Neural cell (in vitro differentiated cells): ENCODE data around the gene ERGIC3.

Experiments
- CTCF ChIP-seq: fragments of 450-650 bp; IDR thresholded peaks from 2 replicates; pipeline ENCODE4 v1.5.1; 2014; ENCODE audit warnings: antibody characterized with exemption, mild to moderate bottlenecking, moderate library complexity; ENCODE audit not compliant: poor library complexity, severe bottlenecking
- EZH2 ChIP-seq: fragments of 200-600, 300-800 bp; shearing (Covaris generic), sonication (generic); IDR thresholded peaks from 2 replicates; pipeline ENCODE4 v1.6.1; 2014; ENCODE audit warnings: antibody characterized with exemption, low read length, borderline replicate concordance, mild to moderate bottlenecking; ENCODE audit not compliant: insufficient read depth, poor library complexity, severe bottlenecking
- MXI1 ChIP-seq: fragments of 450-650 bp; conservative IDR thresholded peaks from 2 replicates; pipeline ENCODE4 v1.6.1; 2014; ENCODE audit warnings: antibody characterized with exemption, mild to moderate bottlenecking; ENCODE audit not compliant: poor library complexity, severe bottlenecking
- RAD21 ChIP-seq: fragments of 450-650 bp; conservative IDR thresholded peaks from 2 replicates; pipeline ENCODE4 v1.6.1; 2014; ENCODE audit warnings: antibody characterized with exemption, mild to moderate bottlenecking, moderate library complexity
- SMC3 ChIP-seq: fragments of 450-650 bp; conservative IDR thresholded peaks from 2 replicates; pipeline ENCODE4 v1.6.1; 2014; ENCODE audit warnings: antibody characterized with exemption, mild to moderate bottlenecking, moderate library complexity; ENCODE audit not compliant: poor library complexity

DNA sequence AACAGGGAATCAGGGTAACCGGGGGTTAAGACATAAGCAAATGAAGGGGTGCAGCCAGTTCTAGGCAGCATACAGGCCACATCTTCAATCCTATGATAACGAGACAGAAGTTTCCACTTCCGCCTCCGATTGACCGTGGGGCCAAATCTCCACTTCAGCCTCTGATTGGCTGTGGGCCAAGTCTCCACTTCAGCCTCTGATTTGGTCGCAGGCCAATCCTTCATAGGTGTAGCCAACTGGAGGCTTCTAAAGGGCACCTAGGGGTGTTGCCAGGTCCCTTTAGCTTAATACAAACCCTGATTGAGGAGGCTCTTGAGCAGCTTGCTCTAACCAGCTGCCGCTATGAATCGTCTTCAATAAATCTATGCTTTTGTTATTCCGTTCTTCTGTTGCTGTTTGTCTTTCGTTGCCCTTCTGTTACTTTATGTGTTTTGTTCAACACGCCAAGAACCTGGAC, 2.1 kb upstream of the ERGIC3 start:
- TF ChIP-seq CTCF, result no peak
- TF ChIP-seq SMC3, result no peak
- no peak for TF ChIP-seq RAD21
- TF ChIP-seq EZH2, result no peak
- no peak for TF ChIP-seq MXI1
